SU-DHL-6 (cell line): ENCODE measurements around the gene CROT.

Experiments used
- H2AFZ ChIP-seq: fragments of 200-600 bp; sonication (generic); 2 replicates; pipeline ENCODE4 v1.6.1; 2014; ENCODE audit warnings: low read depth, mild to moderate bottlenecking, moderate library complexity, mixed read lengths, antibody characterized with exemption, low read length; ENCODE audit not compliant: severe bottlenecking
- H3F3A ChIP-seq: fragments of 200-600 bp; shearing (Covaris generic); 2 replicates; pipeline ENCODE4 v1.6.0; 2016; ENCODE audit warnings: antibody characterized with exemption, mild to moderate bottlenecking; ENCODE audit not compliant: insufficient read depth
- H3K27ac ChIP-seq: fragments of 200-600 bp; sonication (generic); 2 replicates; pipeline ENCODE4 v1.5.1; 2016; ENCODE audit warnings: low read depth, mild to moderate bottlenecking, low read length, moderate library complexity, mixed read lengths
- H3K27me3 ChIP-seq: fragments of 200-600 bp; sonication (generic), shearing (Covaris generic); 2 replicates; pipeline ENCODE4 v1.6.0; 2014; ENCODE audit warnings: mild to moderate bottlenecking, low read length
- H3K36me3 ChIP-seq: fragments of 200-600 bp; sonication (generic); 2 replicates; pipeline ENCODE4 v1.6.1; 2014; ENCODE audit warnings: mild to moderate bottlenecking, low read length, mixed read lengths
- H3K4me2 ChIP-seq: fragments of 300-600, 200-600 bp; shearing (Covaris generic), sonication (generic); 2 replicates; pipeline ENCODE4 v1.6.0; 2014; ENCODE audit warnings: low read length, low read depth, mild to moderate bottlenecking; ENCODE audit not compliant: poor library complexity, severe bottlenecking
- H3K4me3 ChIP-seq: fragments of 200-600 bp; sonication (generic); 2 replicates; pipeline ENCODE4 v1.5.1; 2014; ENCODE audit warnings: antibody characterized with exemption, low read length, mild to moderate bottlenecking, mixed read lengths; ENCODE audit not compliant: insufficient read depth, poor library complexity, severe bottlenecking
- H3K79me2 ChIP-seq: fragments of 200-600 bp; sonication (generic); 2 replicates; pipeline ENCODE4 v1.6.1; 2014; ENCODE audit warnings: mild to moderate bottlenecking, low read length, moderate library complexity; ENCODE audit not compliant: insufficient read depth
- H3K9ac ChIP-seq: fragments of 200-600 bp; sonication (generic); 2 replicates; pipeline ENCODE4 v1.7.0; 2014; ENCODE audit warnings: mild to moderate bottlenecking, low read length
- H3K9me2 ChIP-seq: fragments of 200-600 bp; sonication (generic); replicated peaks from 2 replicates; pipeline ENCODE4 v1.6.1; 2014; ENCODE audit warnings: low read length; ENCODE audit not compliant: insufficient read depth
- H3K9me3 ChIP-seq: fragments of 200-600 bp; sonication (generic); 2 replicates; pipeline ENCODE4 v1.6.1; 2014; ENCODE audit warnings: low read length, mixed read lengths; ENCODE audit not compliant: insufficient read depth
- H4K20me1 ChIP-seq: fragments of 200-600 bp; sonication (generic); 2 replicates; pipeline ENCODE4 v1.6.1; 2014; ENCODE audit warnings: low read depth, mild to moderate bottlenecking, antibody characterized with exemption, low read length, moderate library complexity, mixed read lengths
- EZH2phosphoT487 ChIP-seq: fragments of 200-600 bp; sonication (generic), shearing (Covaris generic); conservative IDR thresholded peaks from 2 replicates; pipeline ENCODE4 v1.6.1; 2018; ENCODE audit warnings: mild to moderate bottlenecking, antibody characterized with exemption, low read length, moderate library complexity, mixed read lengths
- TF ChIP-seq, protein P1 (sequence below): fragments of 200-600 bp; sonication (generic); IDR thresholded peaks from one replicate; pipeline ENCODE4 v1.5.1; 2017; ENCODE audit warnings: antibody characterized with exemption, mild to moderate bottlenecking, low read length, moderate library complexity; ENCODE audit not compliant: insufficient read depth, poor library complexity, severe bottlenecking

The CROT gene

GRCh38 chr7:87345166-87345927 is at the start of gene CROT:
Gene CROT (plus strand): TSS chr7:87345664. CDS start chr7:87349069, 3,405 bp downstream.
- Histone ChIP-seq H3K27ac (peak within 1 kb of the TSS; percentile 31), H3K4me3 (peak within 1 kb of the TSS; percentile 94), H3K36me3 (peaks cover 26% of the 10 kb centered on the region)

DNA sequence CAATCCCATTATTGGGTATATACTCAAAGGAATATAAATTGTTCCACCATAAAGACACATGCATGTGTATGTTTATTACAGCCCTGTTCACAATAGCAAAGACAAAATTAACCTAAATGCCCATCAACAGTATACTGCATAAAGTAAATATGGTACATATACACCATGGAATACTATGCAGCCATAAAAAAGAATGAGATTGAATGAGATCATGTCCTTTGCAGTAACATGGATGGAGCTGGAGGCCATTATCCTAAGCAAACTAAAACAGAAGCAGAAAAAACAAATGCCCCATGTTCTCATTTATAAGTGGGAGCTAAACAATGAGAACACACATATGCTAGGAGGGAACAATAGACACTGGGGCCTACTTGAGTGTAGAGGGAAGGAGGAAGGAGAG is 44.7 kb upstream of the CROT start:
- TF ChIP-seq, protein P1, sequence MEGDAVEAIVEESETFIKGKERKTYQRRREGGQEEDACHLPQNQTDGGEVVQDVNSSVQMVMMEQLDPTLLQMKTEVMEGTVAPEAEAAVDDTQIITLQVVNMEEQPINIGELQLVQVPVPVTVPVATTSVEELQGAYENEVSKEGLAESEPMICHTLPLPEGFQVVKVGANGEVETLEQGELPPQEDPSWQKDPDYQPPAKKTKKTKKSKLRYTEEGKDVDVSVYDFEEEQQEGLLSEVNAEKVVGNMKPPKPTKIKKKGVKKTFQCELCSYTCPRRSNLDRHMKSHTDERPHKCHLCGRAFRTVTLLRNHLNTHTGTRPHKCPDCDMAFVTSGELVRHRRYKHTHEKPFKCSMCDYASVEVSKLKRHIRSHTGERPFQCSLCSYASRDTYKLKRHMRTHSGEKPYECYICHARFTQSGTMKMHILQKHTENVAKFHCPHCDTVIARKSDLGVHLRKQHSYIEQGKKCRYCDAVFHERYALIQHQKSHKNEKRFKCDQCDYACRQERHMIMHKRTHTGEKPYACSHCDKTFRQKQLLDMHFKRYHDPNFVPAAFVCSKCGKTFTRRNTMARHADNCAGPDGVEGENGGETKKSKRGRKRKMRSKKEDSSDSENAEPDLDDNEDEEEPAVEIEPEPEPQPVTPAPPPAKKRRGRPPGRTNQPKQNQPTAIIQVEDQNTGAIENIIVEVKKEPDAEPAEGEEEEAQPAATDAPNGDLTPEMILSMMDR, result no peak
- TF ChIP-seq EZH2phosphoT487, result no peak

More at GRCh38 chr7:87345166-87345927, at the start of gene CROT:
- Histone ChIP-seq H3K9me3 (no peaks in the 10 kb centered on the region), H4K20me1 (no peaks in the 10 kb centered on the region), H2AFZ (peak within 1 kb of the TSS; percentile 96), H3K4me2 (peak within 1 kb of the TSS; percentile 94), H3K27me3 (no peaks in the 10 kb centered on the region), H3K79me2 (peaks cover 15% of the 10 kb centered on the region; the same call in 1 of the 2 replicates), H3K9ac (peak within 1 kb of the TSS; percentile 69), H3F3A (no peaks in the 10 kb centered on the region), H3K9me2 (no peaks in the 10 kb centered on the region)
- TF ChIP-seq EZH2phosphoT487, result no peak
- TF ChIP-seq, protein P1, result no peak

DNA sequence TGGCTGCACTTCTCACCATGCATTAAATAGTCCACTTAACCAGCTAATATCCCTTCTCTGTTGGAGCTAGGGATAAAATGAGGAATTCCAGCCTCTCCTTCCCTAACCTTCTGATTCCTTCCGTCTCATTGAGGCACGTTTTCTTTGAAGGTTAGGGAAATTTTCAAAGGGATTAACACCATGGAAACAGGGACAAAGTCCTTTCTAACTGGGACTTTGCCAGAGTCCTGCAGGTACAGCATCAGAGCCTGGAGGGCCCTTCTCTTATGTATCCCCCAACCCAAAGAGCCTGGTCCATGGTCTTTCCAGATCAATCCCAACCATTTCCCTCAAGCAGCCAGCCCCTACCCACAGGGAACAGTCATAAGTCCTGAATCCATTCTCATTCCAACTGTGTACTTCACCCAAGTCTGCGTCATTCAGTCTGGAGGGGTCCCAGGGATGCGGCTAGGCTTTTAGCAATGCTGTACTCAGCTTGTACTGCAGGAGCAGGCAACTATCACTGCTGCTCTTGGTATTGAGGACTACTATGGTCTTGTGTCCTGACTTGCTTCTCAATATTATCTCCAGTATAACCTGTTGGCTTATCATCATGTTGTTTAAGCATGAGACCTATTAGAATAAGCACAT is 34.6 kb upstream of the CROT start:
- Histone ChIP-seq H3K36me3 (no peaks in the 10 kb centered on the region), H3K9me2 (no peaks in the 10 kb centered on the region), H3K4me3 (no peak overlapping the region), H3K9ac (no peak overlapping the region), H3K9me3 (no peaks in the 10 kb centered on the region), H2AFZ (no peak overlapping the region), H3K79me2 (no peaks in the 10 kb centered on the region), H3F3A (no peaks in the 10 kb centered on the region), H3K27ac (no peak overlapping the region), H3K27me3 (no peaks in the 10 kb centered on the region), H4K20me1 (no peaks in the 10 kb centered on the region), H3K4me2 (no peak overlapping the region)
- TF ChIP-seq, protein P1, result no peak
- TF ChIP-seq EZH2phosphoT487, result no peak

More for the DNA sequence above, 44.7 kb upstream of the CROT start:
- no peaks in the 10 kb centered on the region for H3K79me2 ChIP-seq
- no peaks in the 10 kb centered on the region for H4K20me1 ChIP-seq
- no peaks in the 10 kb centered on the region for H3K9me3 ChIP-seq
- H3F3A ChIP-seq, result no peaks in the 10 kb centered on the region
- H3K27ac ChIP-seq, result no peak overlapping the region
- H3K36me3 ChIP-seq, result no peaks in the 10 kb centered on the region
- no peaks in the 10 kb centered on the region for H3K27me3 ChIP-seq
- no peaks in the 10 kb centered on the region for H3K9me2 ChIP-seq
- no peak overlapping the region for H3K9ac ChIP-seq
- H2AFZ ChIP-seq, result no peak overlapping the region
- no peak overlapping the region for H3K4me3 ChIP-seq
- H3K4me2 ChIP-seq, result no peak overlapping the region
